ENCODE data around the gene PPARG.

The PPARG gene

GRCh38 chr3:12415014-12415680 lies 126.3 kb downstream of the PPARG start:
- TF ChIP-seq CTCF (IDR thresholded peaks at IDR 0.05; ENCODE audit: low read depth, low read length, poor library complexity, severe bottlenecking) (no peak), EZH2phosphoT487 (IDR thresholded peaks at IDR 0.05; ENCODE audit: borderline replicate concordance, low read length) (no peak)
- no peak overlapping the region for H3K4me2 ChIP-seq (ENCODE audit: low read length)
- no peaks in the 10 kb centered on the region for H3K9me3 ChIP-seq (ENCODE audit: control insufficient read depth, insufficient read depth, low read length)
- H3K4me1 ChIP-seq (ENCODE audit: control insufficient read depth, low read length), result no peaks in the 10 kb centered on the region
- H3K9me2 ChIP-seq (replicated peaks; ENCODE audit: control insufficient read depth, low read length), result no peaks in the 10 kb centered on the region
- no peaks in the 10 kb centered on the region for H3K79me2 ChIP-seq (ENCODE audit: control insufficient read depth, low read length)
- H4K20me1 ChIP-seq (ENCODE audit: control insufficient read depth, insufficient read depth, low read depth, low read length), result no peaks in the 10 kb centered on the region
- no peak overlapping the region for H3K27ac ChIP-seq (ENCODE audit: low read depth, low read length)
- H3F3A ChIP-seq (ENCODE audit: control insufficient read depth, insufficient read depth), result no peaks in the 10 kb centered on the region
- H3K36me3 ChIP-seq (ENCODE audit: control insufficient read depth, low read length), result no peaks in the 10 kb centered on the region
- H3K27me3 ChIP-seq (ENCODE audit: control insufficient read depth, low read length), result peaks cover 19% of the 10 kb centered on the region; the same call in 1 of the 2 replicates
- no peak overlapping the region for H3K4me3 ChIP-seq (ENCODE audit: low read length)

- no peak overlapping the region for H3K4me3 ChIP-seq (ENCODE audit: low read length)
- TF ChIP-seq CTCF (IDR thresholded peaks at IDR 0.05; ENCODE audit: low read depth, low read length, poor library complexity, severe bottlenecking) (no peak), EZH2phosphoT487 (IDR thresholded peaks at IDR 0.05; ENCODE audit: borderline replicate concordance, low read length) (no peak)
- no peaks in the 10 kb centered on the region for H3F3A ChIP-seq (ENCODE audit: control insufficient read depth, insufficient read depth)
- no peaks in the 10 kb centered on the region for H3K36me3 ChIP-seq (ENCODE audit: control insufficient read depth, low read length)
- no peak overlapping the region for H3K27ac ChIP-seq (ENCODE audit: low read depth, low read length)
- H3K9me3 ChIP-seq (ENCODE audit: control insufficient read depth, insufficient read depth, low read length), result no peaks in the 10 kb centered on the region
- peaks cover 20% of the 10 kb centered on the region for H3K27me3 ChIP-seq (ENCODE audit: control insufficient read depth, low read length)
- H4K20me1 ChIP-seq (ENCODE audit: control insufficient read depth, insufficient read depth, low read depth, low read length), result no peaks in the 10 kb centered on the region
- no peak overlapping the region for H3K4me2 ChIP-seq (ENCODE audit: low read length)
- H3K79me2 ChIP-seq (ENCODE audit: control insufficient read depth, low read length), result no peaks in the 10 kb centered on the region
- H3K9me2 ChIP-seq (replicated peaks; ENCODE audit: control insufficient read depth, low read length), result no peaks in the 10 kb centered on the region
- no peaks in the 10 kb centered on the region for H3K4me1 ChIP-seq (ENCODE audit: control insufficient read depth, low read length)
Measured at GRCh38 chr3:12416731-12417130, 127.9 kb downstream of the PPARG start.

- H3K36me3 ChIP-seq (ENCODE audit: control insufficient read depth, low read length), result no peaks in the 10 kb centered on the region
- no peaks in the 10 kb centered on the region for H3K4me1 ChIP-seq (ENCODE audit: control insufficient read depth, low read length)
- H3F3A ChIP-seq (ENCODE audit: control insufficient read depth, insufficient read depth), result no peaks in the 10 kb centered on the region
- H3K27me3 ChIP-seq (ENCODE audit: control insufficient read depth, low read length), result peaks cover 20% of the 10 kb centered on the region
- no peak overlapping the region for H3K27ac ChIP-seq (ENCODE audit: low read depth, low read length)
- TF ChIP-seq CTCF (IDR thresholded peaks at IDR 0.05; ENCODE audit: low read depth, low read length, poor library complexity, severe bottlenecking), result no peak
- TF ChIP-seq EZH2phosphoT487 (IDR thresholded peaks at IDR 0.05; ENCODE audit: borderline replicate concordance, low read length), result no peak
- H3K9me3 ChIP-seq (ENCODE audit: control insufficient read depth, insufficient read depth, low read length), result no peaks in the 10 kb centered on the region
- H3K4me3 ChIP-seq (ENCODE audit: low read length), result no peak overlapping the region
- no peaks in the 10 kb centered on the region for H4K20me1 ChIP-seq (ENCODE audit: control insufficient read depth, insufficient read depth, low read depth, low read length)
- H3K79me2 ChIP-seq (ENCODE audit: control insufficient read depth, low read length), result no peaks in the 10 kb centered on the region
- no peak overlapping the region for H3K4me2 ChIP-seq (ENCODE audit: low read length)
- no peaks in the 10 kb centered on the region for H3K9me2 ChIP-seq (replicated peaks; ENCODE audit: control insufficient read depth, low read length)
Measured at GRCh38 chr3:12420393-12420792, 131.5 kb downstream of the PPARG start.

Data from DOHH2 (cell line).